Right lobe of liver (tissue), 4 donors: Measurements from ENCODE around the gene TM9SF3.

Experiments
- POLR2A ChIP-seq: fragments of 450-650 bp; IDR thresholded peaks from one replicate; pipeline ENCODE4 v1.6.1; 2017; ENCODE audit warnings: antibody characterized with exemption, mild to moderate bottlenecking
- TF ChIP-seq, protein P1 (sequence below), 4 donors: fragments of 200-600 bp in 3 of 4; fragments of 450-650 bp in 1 of 4; IDR thresholded peaks; one replicate each; pipeline versions ENCODE4 v1.5.1 to v1.8.0; 2016 to 2022; ENCODE audit warnings: antibody characterized with exemption in 4 of 4, mild to moderate bottlenecking in 2 of 4
- donor health status: DM: no; HTN: no; CAD: no.
- donor health status: DM: no; HTN: no; CAD: no.
- donor health status: DM: no; HTN: yes; CAD: no.

DNA sequence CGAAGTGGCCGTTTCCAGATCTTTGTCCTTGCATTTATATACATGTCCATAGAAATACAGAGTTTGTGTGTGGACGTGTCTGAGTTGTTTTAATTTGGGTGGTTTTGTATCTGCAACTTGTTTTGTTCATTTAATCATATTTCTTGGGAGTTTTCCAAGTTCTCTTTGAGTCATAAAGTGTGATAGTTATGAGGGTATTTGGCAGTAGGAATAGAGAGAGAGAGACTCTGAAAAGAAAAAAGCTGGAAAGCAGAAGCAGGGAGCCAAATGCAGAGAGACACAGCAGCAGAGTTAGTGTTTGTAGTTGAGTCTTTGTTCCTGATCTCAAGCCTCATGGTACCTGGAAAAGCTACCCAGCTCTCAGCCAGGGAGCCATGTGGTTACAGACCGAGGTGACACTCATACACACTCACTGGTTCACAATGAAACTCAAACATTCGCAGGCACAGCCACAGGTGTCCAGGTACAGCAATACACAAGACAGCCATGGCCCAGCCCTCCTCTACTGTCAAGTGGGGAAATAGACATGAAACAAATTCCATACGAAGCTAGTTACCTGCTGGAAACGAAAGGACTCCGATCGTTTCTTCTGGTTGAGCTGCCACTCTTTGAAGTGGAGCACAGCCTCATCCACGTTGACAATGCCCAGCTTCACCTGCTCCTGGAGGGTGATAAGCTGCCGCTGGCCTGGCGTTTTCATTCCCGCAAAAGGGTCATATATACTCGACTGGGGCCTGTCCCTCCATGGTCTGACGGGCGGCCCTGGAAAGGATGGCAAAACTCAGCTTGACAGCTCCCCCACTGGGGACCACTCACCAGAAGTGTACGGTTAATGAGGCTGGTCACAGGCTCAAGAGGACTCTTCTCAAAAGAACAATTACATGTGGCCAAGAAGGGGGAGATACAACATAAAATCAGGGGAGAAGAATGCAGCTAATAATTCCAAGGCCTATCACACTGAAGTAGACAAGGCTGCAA is 33.3 kb upstream of the TM9SF3 start:
- TF ChIP-seq, protein P1, sequence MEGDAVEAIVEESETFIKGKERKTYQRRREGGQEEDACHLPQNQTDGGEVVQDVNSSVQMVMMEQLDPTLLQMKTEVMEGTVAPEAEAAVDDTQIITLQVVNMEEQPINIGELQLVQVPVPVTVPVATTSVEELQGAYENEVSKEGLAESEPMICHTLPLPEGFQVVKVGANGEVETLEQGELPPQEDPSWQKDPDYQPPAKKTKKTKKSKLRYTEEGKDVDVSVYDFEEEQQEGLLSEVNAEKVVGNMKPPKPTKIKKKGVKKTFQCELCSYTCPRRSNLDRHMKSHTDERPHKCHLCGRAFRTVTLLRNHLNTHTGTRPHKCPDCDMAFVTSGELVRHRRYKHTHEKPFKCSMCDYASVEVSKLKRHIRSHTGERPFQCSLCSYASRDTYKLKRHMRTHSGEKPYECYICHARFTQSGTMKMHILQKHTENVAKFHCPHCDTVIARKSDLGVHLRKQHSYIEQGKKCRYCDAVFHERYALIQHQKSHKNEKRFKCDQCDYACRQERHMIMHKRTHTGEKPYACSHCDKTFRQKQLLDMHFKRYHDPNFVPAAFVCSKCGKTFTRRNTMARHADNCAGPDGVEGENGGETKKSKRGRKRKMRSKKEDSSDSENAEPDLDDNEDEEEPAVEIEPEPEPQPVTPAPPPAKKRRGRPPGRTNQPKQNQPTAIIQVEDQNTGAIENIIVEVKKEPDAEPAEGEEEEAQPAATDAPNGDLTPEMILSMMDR (IDR thresholded peaks at IDR 0.05): no peak
- no peak for TF ChIP-seq POLR2A
